ENCODE data around the gene LRRC8E.

LRRC8E gene

GRCh38 chr19:7931221-7932061 is 43.1 kb downstream of the LRRC8E start:
- H3K4me3 ChIP-seq (ENCODE audit: low read depth, low read length), result no peak overlapping the region
- no peak overlapping the region for H2AFZ ChIP-seq (ENCODE audit: low read length, unreplicated experiment)
- no peaks in the 10 kb centered on the region for H3K27me3 ChIP-seq (ENCODE audit: insufficient read depth, low read length)
- H3K4me1 ChIP-seq (ENCODE audit: control insufficient read depth, insufficient read depth, low read length, unreplicated experiment), result peaks cover 18% of the 10 kb centered on the region
- no peak overlapping the region for H3K27ac ChIP-seq (ENCODE audit: low read depth, low read length)
- H3K36me3 ChIP-seq (ENCODE audit: insufficient read depth, low read length), result no peaks in the 10 kb centered on the region
- no peaks in the 10 kb centered on the region for H3K79me2 ChIP-seq (ENCODE audit: control insufficient read depth, insufficient read depth, low read length, unreplicated experiment)

DNA sequence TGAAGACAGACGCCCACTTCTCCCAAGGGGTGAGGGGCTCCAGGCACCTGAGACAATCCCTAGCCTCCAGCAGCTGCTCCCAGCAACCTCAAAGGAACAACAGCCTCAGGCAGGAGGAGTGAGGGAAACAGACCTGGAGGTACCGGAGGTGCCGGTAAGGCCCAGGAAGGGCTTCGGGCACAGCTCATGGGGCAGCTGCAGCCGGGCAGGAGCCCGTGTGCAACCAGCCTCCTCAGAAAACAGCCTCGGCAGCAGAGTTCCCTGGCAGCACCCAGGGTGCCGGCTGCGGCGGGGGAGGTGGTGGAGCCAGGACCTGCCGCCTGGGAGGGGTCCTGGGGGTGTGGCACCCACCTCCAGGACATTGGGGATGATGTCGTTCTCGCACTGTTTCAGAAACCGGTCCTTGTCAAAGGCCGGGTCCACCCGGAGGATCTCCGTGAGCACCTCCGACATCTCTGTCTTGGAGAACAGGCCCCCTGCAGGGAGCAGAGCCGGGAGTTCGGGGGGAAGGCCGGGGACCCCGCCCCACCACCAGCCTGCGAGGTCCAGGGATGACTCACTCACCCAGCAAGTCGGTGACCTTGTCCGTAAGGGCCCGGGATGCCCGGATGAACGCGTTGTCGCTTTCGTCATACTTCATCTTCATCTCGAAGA is 44.1 kb downstream of the LRRC8E start:
- H3K79me2 ChIP-seq (ENCODE audit: control insufficient read depth, insufficient read depth, low read length, unreplicated experiment), result no peaks in the 10 kb centered on the region
- H3K27ac ChIP-seq (ENCODE audit: low read depth, low read length), result no peak overlapping the region
- no peak overlapping the region for H2AFZ ChIP-seq (ENCODE audit: low read length, unreplicated experiment)
- H3K36me3 ChIP-seq (ENCODE audit: insufficient read depth, low read length), result no peaks in the 10 kb centered on the region
- H3K4me3 ChIP-seq (ENCODE audit: low read depth, low read length), result no peak overlapping the region
- no peaks in the 10 kb centered on the region for H3K27me3 ChIP-seq (ENCODE audit: insufficient read depth, low read length)
- H3K4me1 ChIP-seq (ENCODE audit: control insufficient read depth, insufficient read depth, low read length, unreplicated experiment), result peaks cover 18% of the 10 kb centered on the region

GRCh38 chr19:7932930-7933300 is 44.6 kb downstream of the LRRC8E start:
- no peaks in the 10 kb centered on the region for H3K27me3 ChIP-seq (ENCODE audit: insufficient read depth, low read length)
- H3K36me3 ChIP-seq (ENCODE audit: insufficient read depth, low read length), result no peaks in the 10 kb centered on the region
- H3K4me1 ChIP-seq (ENCODE audit: control insufficient read depth, insufficient read depth, low read length, unreplicated experiment), result peaks cover 16% of the 10 kb centered on the region
- no peak overlapping the region for H3K27ac ChIP-seq (ENCODE audit: low read depth, low read length)
- H3K79me2 ChIP-seq (ENCODE audit: control insufficient read depth, insufficient read depth, low read length, unreplicated experiment), result no peaks in the 10 kb centered on the region
- H2AFZ ChIP-seq (ENCODE audit: low read length, unreplicated experiment), result no peak overlapping the region
- H3K4me3 ChIP-seq (ENCODE audit: low read depth, low read length), result no peak overlapping the region

DNA sequence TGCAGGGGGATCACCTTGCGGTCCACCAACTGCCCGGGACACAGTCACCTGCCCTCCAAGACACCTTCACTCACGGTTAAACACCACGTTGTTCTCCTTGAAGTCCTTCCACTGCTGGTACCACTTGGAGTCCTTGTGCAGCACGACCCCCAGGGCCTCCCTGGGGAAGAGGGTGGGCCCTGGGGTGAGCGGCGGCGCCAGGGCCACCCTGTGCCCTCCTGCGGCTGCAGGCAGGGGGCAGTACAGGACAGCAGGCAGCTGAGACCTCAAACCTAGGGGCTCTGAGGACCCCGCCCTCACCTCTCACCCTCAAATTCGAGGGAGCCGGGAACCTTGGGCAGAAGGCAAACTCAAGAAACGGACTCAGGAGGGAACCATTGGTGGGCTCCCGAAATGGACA is 45.1 kb downstream of the LRRC8E start:
- H3K4me3 ChIP-seq (ENCODE audit: low read depth, low read length), result no peak overlapping the region
- peaks cover 11% of the 10 kb centered on the region for H3K4me1 ChIP-seq (ENCODE audit: control insufficient read depth, insufficient read depth, low read length, unreplicated experiment)
- no peaks in the 10 kb centered on the region for H3K79me2 ChIP-seq (ENCODE audit: control insufficient read depth, insufficient read depth, low read length, unreplicated experiment)
- no peaks in the 10 kb centered on the region for H3K27me3 ChIP-seq (ENCODE audit: insufficient read depth, low read length)
- no peak overlapping the region for H2AFZ ChIP-seq (ENCODE audit: low read length, unreplicated experiment)
- H3K27ac ChIP-seq (ENCODE audit: low read depth, low read length), result no peak overlapping the region
- H3K36me3 ChIP-seq (ENCODE audit: insufficient read depth, low read length), result no peaks in the 10 kb centered on the region

- H3K4me3 ChIP-seq (ENCODE audit: low read depth, low read length), result no peak overlapping the region
- H3K79me2 ChIP-seq (ENCODE audit: control insufficient read depth, insufficient read depth, low read length, unreplicated experiment), result peaks cover 2% of the 10 kb centered on the region
- H3K27ac ChIP-seq (ENCODE audit: low read depth, low read length), result no peak overlapping the region
- H3K4me1 ChIP-seq (ENCODE audit: control insufficient read depth, insufficient read depth, low read length, unreplicated experiment), result peaks cover 6% of the 10 kb centered on the region
- no peaks in the 10 kb centered on the region for H3K27me3 ChIP-seq (ENCODE audit: insufficient read depth, low read length)
- no peak overlapping the region for H2AFZ ChIP-seq (ENCODE audit: low read length, unreplicated experiment)
- no peaks in the 10 kb centered on the region for H3K36me3 ChIP-seq (ENCODE audit: insufficient read depth, low read length)
Observed at GRCh38 chr19:7933828-7934725, 45.8 kb downstream of the LRRC8E start.

- H2AFZ ChIP-seq (ENCODE audit: low read length, unreplicated experiment), result no peak overlapping the region
- no peaks in the 10 kb centered on the region for H3K36me3 ChIP-seq (ENCODE audit: insufficient read depth, low read length)
- no peaks in the 10 kb centered on the region for H3K4me1 ChIP-seq (ENCODE audit: control insufficient read depth, insufficient read depth, low read length, unreplicated experiment)
- H3K27ac ChIP-seq (ENCODE audit: low read depth, low read length), result no peak overlapping the region
- peaks cover 3% of the 10 kb centered on the region for H3K79me2 ChIP-seq (ENCODE audit: control insufficient read depth, insufficient read depth, low read length, unreplicated experiment)
- no peaks in the 10 kb centered on the region for H3K27me3 ChIP-seq (ENCODE audit: insufficient read depth, low read length)
- H3K4me3 ChIP-seq (ENCODE audit: low read depth, low read length), result no peak overlapping the region
Observed at GRCh38 chr19:7934766-7935165, 46.5 kb downstream of the LRRC8E start.

DNA sequence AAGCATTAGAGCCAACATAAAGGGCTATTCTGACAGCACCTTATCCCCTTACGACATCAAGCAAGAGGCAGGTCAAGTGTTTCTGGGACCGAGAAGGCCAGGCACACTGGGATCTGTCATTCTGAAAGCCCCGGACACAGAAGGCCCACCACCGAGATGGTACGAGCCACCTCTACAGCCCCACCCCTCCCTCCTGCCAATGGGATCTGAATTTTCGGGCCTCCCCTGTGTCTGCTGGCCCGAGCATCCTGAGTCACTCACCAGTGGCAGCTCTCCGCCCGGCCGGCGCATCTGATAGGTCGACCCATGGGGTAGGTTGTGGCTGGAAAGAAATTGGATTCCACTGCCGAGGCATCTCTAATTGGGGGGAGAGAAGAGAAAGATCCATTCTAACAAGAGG is 52.5 kb downstream of the LRRC8E start:
- no peak overlapping the region for H3K27ac ChIP-seq (ENCODE audit: low read depth, low read length)
- no peaks in the 10 kb centered on the region for H3K27me3 ChIP-seq (ENCODE audit: insufficient read depth, low read length)
- no peaks in the 10 kb centered on the region for H3K4me1 ChIP-seq (ENCODE audit: control insufficient read depth, insufficient read depth, low read length, unreplicated experiment)
- H3K36me3 ChIP-seq (ENCODE audit: insufficient read depth, low read length), result 0 out of 2 replicates have a peak, but pooled peaks cover 3% of the 10 kb centered on the region
- peaks cover 29% of the 10 kb centered on the region for H3K79me2 ChIP-seq (ENCODE audit: control insufficient read depth, insufficient read depth, low read length, unreplicated experiment)
- no peak overlapping the region for H2AFZ ChIP-seq (ENCODE audit: low read length, unreplicated experiment)
- H3K4me3 ChIP-seq (ENCODE audit: low read depth, low read length), result no peak overlapping the region

DNA sequence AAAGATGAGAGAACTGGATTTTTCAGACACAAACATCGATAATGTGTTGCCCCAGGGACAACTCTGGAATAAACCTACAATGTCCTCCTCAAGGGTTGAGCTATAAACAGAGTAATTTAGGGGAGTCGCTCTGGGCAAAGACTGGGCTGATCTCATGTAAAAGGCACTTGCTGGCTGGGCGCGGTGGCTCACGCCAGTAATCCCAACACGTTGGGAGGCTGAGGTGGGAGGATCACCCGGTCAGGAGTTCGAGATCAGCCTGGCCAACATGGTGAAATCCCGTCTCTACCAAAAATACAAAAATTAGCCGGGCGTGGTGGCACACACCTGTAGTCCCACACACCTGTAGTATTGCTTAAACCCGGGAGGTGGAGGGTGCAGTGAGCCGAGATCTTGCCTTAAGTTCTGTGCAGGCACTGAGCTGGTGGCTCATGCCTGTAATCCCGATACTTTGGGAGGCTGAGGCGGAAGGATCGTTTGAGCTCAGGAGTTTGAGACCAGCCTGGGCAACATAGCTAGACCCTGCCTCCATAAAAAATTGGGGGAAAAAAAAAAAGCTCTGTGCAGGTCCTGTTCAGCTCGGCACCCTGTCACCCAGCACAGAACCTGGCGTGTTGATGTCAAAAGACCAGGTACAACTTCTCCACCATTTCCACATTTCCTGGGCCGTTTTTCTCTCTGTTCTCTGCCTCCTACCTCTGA is 53.7 kb downstream of the LRRC8E start:
- peaks cover 29% of the 10 kb centered on the region for H3K79me2 ChIP-seq (ENCODE audit: control insufficient read depth, insufficient read depth, low read length, unreplicated experiment)
- H3K4me3 ChIP-seq (ENCODE audit: low read depth, low read length), result peak overlapping the region; percentile 93
- H3K27me3 ChIP-seq (ENCODE audit: insufficient read depth, low read length), result no peaks in the 10 kb centered on the region
- H2AFZ ChIP-seq (ENCODE audit: low read length, unreplicated experiment), result no peak overlapping the region
- H3K4me1 ChIP-seq (ENCODE audit: control insufficient read depth, insufficient read depth, low read length, unreplicated experiment), result no peaks in the 10 kb centered on the region
- 0 out of 2 replicates have a peak, but pooled peaks cover 3% of the 10 kb centered on the region for H3K36me3 ChIP-seq (ENCODE audit: insufficient read depth, low read length)
- H3K27ac ChIP-seq (ENCODE audit: low read depth, low read length), result no peak overlapping the region

- no peaks in the 10 kb centered on the region for H3K27me3 ChIP-seq (ENCODE audit: insufficient read depth, low read length)
- H3K4me3 ChIP-seq (ENCODE audit: low read depth, low read length), result peak overlapping the region; percentile 93
Observed at GRCh38 chr19:7942981-7943443, 54.7 kb downstream of the LRRC8E start.

More at GRCh38 chr19:7942981-7943443, 54.7 kb downstream of the LRRC8E start:
- Histone ChIP-seq H2AFZ (ENCODE audit: low read length, unreplicated experiment) (no peak overlapping the region), H3K79me2 (ENCODE audit: control insufficient read depth, insufficient read depth, low read length, unreplicated experiment) (peaks cover 29% of the 10 kb centered on the region), H3K4me1 (ENCODE audit: control insufficient read depth, insufficient read depth, low read length, unreplicated experiment) (no peaks in the 10 kb centered on the region), H3K36me3 (ENCODE audit: insufficient read depth, low read length) (0 out of 2 replicates have a peak, but pooled peaks cover 3% of the 10 kb centered on the region), H3K27ac (ENCODE audit: low read depth, low read length) (peak overlapping the region; percentile 77)
